Mesothelial cell of epicardium (in vitro differentiated cells): Measurements from ENCODE around the gene NQO1. TPM values are rescaled to one million over a fixed set of nuclear protein-coding genes. Genes with fewer than 3 reads are reported as not detected.
A peak's percentile ranks its signal among the peaks of the same experiment; 100 is the strongest.
"Not testable (repeated sequence)": the region's sequence is repeated elsewhere in the genome, so short reads cannot be mapped to it uniquely, and the experiment has no call there.

Experiments used
- DNase-seq, 2 experiments: peaks; one replicate each; pipeline ENCODE4 v3.0.0; 2021; ENCODE audit warnings: low spot score in 2 of 2; ENCODE audit not compliant: unreplicated experiment in 2 of 2
- H3K27ac Mint-ChIP-seq: 2 replicates; pipeline ENCODE4 v1.8.0; 2021; ENCODE audit warnings: mixed read lengths
- H3K27me3 Mint-ChIP-seq: 2 replicates; pipeline ENCODE4 v1.8.0; 2021; ENCODE audit warnings: low read depth, mixed read lengths
- H3K36me3 Mint-ChIP-seq: 2 replicates; pipeline ENCODE4 v1.8.0; 2021; ENCODE audit warnings: mixed read lengths
- H3K4me1 Mint-ChIP-seq: 2 replicates; pipeline ENCODE4 v1.8.0; 2021; ENCODE audit warnings: mixed read lengths
- H3K4me3 Mint-ChIP-seq: 2 replicates; pipeline ENCODE4 v1.8.0; 2021; ENCODE audit warnings: mild to moderate bottlenecking, moderate library complexity, mixed read lengths
- H3K9me3 Mint-ChIP-seq: 2 replicates; pipeline ENCODE4 v1.8.0; 2021; ENCODE audit warnings: mixed read lengths
- total RNA-seq: library from RNA; stranded (reverse); gene quantifications from 3 replicates; pipeline ENCODE4 v1.2.1, GENCODE V29; 2021
- TF ChIP-seq, protein P1 (sequence below): fragments of 200-600 bp; sonication (generic); IDR thresholded peaks from one replicate; pipeline ENCODE4 v1.5.0; 2021; ENCODE audit warnings: antibody characterized with exemption; ENCODE audit not compliant: unreplicated experiment

Gene NQO1
- total RNA-seq, 1 donor from 2014 or later = 30.9 TPM

DNA sequence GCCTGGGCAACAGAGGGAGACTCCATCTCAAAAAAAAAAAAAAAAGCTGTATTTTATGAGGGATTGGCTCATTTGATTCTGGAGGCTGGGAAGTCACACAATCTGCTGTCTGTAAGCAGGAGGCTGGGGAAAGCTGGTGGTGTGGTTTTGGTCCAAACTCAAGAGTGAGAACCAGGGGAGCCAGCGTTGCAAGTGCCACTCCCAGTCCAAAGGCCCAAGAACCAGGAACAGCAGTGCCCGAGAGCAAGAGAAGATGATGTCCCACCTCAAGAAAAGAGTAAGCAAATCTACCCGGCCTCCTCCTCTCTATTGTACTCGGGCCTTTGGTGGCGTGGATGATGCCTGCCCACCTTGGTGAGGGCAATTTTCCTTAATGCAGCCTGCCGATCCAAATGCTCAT lies 5.7 kb upstream of the NQO1 start:
- Mint-ChIP-seq H3K4me1 (peaks cover 7% of the 10 kb centered on the region), H3K9me3 (no peaks in the 10 kb centered on the region), H3K27me3 (no peaks in the 10 kb centered on the region), H3K27ac (no peak overlapping the region), H3K36me3 (no peaks in the 10 kb centered on the region), H3K4me3 (no peak overlapping the region)
- TF ChIP-seq, protein P1, sequence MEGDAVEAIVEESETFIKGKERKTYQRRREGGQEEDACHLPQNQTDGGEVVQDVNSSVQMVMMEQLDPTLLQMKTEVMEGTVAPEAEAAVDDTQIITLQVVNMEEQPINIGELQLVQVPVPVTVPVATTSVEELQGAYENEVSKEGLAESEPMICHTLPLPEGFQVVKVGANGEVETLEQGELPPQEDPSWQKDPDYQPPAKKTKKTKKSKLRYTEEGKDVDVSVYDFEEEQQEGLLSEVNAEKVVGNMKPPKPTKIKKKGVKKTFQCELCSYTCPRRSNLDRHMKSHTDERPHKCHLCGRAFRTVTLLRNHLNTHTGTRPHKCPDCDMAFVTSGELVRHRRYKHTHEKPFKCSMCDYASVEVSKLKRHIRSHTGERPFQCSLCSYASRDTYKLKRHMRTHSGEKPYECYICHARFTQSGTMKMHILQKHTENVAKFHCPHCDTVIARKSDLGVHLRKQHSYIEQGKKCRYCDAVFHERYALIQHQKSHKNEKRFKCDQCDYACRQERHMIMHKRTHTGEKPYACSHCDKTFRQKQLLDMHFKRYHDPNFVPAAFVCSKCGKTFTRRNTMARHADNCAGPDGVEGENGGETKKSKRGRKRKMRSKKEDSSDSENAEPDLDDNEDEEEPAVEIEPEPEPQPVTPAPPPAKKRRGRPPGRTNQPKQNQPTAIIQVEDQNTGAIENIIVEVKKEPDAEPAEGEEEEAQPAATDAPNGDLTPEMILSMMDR = no peak
- DNase-seq = no peak

DNA sequence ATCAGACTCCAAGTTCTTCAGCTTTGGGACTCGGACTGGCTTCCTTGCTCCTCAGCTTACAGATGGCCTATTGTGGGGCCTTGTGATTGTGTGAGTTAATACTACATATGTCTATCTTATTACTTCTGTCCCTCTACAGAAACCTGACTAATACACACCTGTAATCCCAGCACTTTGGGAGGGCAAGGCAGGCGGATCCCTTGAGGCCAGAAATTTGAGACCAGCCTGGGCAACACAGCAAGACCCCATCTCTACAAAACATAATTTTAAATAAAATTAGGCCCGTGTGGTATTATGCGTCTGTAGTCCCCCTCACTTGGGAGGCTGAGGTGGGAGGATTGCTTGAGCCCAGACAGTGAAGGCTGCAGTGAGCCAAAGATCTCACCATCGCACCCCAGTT lies 4.9 kb upstream of the NQO1 start:
- peaks cover 15% of the 10 kb centered on the region for H3K4me1 Mint-ChIP-seq
- H3K4me3 Mint-ChIP-seq, H3K27me3 Mint-ChIP-seq, H3K27ac Mint-ChIP-seq, DNase-seq, H3K36me3 Mint-ChIP-seq, H3K9me3 Mint-ChIP-seq: not testable (repeated sequence)

DNA sequence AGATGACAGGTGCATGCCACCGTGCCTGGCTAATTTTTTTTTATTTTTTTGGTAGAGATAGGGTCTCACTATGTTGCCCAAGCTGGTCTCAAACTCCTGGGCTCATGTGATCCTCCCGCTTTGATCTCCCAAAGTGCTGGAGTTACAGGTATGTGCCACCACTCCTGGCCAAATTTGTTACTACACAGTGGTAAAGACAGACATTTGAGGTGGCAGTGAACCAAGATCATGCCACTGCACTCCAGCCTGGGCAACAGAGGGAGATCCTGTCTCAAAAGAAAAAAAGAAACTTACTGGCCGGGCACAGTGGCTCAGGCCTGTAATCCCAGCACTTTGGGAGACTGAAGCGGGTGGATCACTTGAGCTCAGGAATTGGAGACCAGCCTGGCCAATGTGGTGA lies 2.7 kb upstream of the NQO1 start:
- H3K36me3 Mint-ChIP-seq, H3K4me3 Mint-ChIP-seq, H3K27ac Mint-ChIP-seq, H3K27me3 Mint-ChIP-seq, H3K9me3 Mint-ChIP-seq, DNase-seq: not testable (repeated sequence)
- peaks cover 32% of the 10 kb centered on the region for H3K4me1 Mint-ChIP-seq

DNA sequence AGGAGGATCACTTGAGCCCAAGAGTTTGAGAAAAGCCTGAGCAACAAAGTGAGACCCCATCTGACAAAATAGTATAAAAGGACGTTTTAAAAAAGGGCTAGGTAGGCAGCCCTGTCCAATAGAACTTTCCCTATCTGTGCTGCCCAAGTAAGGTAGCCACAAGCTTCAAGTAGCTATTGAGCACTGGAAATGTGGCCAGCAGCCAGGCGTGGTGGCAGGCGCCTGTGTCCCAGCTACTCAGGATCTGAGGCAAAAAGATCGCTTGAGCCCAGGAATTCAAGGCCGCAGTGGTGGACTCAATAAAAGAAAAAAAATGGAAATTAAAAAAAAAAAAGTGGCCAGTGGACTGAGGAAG lies 1.5 kb upstream of the NQO1 start:
- no peak for DNase-seq
- no peaks in the 10 kb centered on the region for H3K27me3 Mint-ChIP-seq

DNA sequence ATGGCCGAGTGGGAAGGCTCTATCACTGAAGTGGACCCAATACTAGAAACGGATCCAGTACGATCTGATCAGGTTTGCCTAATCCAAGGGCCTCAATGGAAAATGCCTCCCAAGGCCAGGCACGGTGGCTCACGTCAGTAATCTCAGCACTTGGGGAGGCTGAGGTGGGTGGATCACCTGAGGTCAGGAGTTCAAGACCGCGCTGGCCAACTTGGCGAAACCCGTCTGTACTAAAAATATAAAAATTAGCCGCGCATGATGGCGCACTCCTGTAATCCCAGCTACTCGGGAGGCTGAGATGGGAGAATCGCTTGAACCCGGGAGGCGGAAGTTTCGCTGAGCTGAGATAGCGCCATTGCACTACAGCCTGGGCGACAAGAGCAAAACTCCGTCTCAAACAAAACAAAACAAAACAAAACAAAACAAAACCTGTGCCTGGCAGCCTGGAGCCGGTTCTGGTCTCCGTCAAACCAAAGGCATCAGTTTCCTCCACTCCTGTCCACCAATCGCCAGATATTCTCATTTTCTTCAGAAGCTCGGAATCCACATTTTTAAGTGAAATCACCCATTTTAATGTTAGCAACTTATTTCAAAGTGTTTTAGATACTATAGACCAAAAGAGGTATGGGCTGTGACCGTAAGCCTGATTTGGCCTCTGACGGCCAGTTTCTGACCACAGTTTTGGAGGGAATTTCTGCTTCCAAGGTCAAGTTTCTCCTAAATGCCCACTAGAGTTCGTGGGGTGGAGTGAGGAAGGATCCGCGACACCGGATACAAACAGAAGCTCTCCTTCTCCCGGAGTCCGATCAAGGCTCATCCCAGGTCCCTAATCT lies 664 bp downstream of the NQO1 start:
- peaks cover 32% of the 10 kb centered on the region for H3K4me1 Mint-ChIP-seq
- no peaks in the 10 kb centered on the region for H3K9me3 Mint-ChIP-seq

More for the DNA sequence above, 1.5 kb upstream of the NQO1 start:
- H3K27ac Mint-ChIP-seq = peak overlapping the region; percentile 97
- TF ChIP-seq, protein P1 = no peak
- H3K9me3 Mint-ChIP-seq = no peaks in the 10 kb centered on the region
- peaks cover 2% of the 10 kb centered on the region for H3K36me3 Mint-ChIP-seq
- peak overlapping the region; percentile 78 for H3K4me3 Mint-ChIP-seq
- H3K4me1 Mint-ChIP-seq = peaks cover 32% of the 10 kb centered on the region

DNA sequence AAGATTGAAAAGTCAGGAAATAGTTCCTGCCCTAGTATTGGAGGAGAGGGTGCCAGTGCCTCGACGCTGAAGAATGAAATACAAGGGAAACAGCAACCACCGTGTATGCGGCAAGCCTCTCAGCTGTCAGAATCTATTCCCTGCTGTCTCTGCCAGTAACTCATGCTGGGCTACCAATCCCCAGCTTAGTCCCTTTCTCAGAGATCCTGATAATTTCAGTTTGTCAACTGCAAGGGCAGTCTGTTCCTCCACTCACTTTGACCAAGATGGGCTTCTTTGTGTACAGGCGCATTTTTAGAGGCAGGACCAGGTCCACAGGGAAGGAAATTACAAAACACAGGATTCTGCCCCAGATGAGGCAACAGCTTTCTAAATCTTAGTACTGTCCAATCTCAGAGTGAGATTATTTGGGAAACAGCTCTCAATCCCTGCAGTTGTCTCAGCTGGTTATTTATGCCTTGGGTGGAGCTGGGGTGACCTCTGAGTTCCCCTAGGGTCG lies 1.3 kb downstream of the NQO1 start:
- Mint-ChIP-seq H3K9me3 (no peaks in the 10 kb centered on the region), H3K36me3 (peaks cover 2% of the 10 kb centered on the region), H3K27ac (peak overlapping the region; percentile 97), H3K4me1 (peaks cover 32% of the 10 kb centered on the region), H3K27me3 (no peaks in the 10 kb centered on the region), H3K4me3 (peak overlapping the region; percentile 78)
- no peak for DNase-seq
- TF ChIP-seq, protein P1 = no peak

More for the DNA sequence above, 664 bp downstream of the NQO1 start:
- peak overlapping the region; percentile 97 for H3K27ac Mint-ChIP-seq
- no peaks in the 10 kb centered on the region for H3K27me3 Mint-ChIP-seq
- H3K36me3 Mint-ChIP-seq = peaks cover 2% of the 10 kb centered on the region
- no peak for DNase-seq
- TF ChIP-seq, protein P1 = no peak
- H3K4me3 Mint-ChIP-seq = peak overlapping the region; percentile 78
